Osteocyte (in vitro differentiated cells): ENCODE data around the gene PCNX1. TPM values are rescaled to one million over a fixed set of nuclear protein-coding genes. Genes with fewer than 3 reads are reported as not detected.

Experiments used
- DNase-seq: peaks from one replicate; pipeline ENCODE4 v3.0.0; 2021; ENCODE audit warnings: mixed read lengths; ENCODE audit not compliant: unreplicated experiment; ENCODE audit errors: extremely low spot score
- H3K27ac Mint-ChIP-seq: one replicate; pipeline ENCODE4 v1.8.0; 2021; ENCODE audit warnings: mild to moderate bottlenecking, mixed read lengths; ENCODE audit not compliant: unreplicated experiment
- H3K27me3 Mint-ChIP-seq: one replicate; pipeline ENCODE4 v1.8.0; 2021; ENCODE audit warnings: mixed read lengths; ENCODE audit not compliant: unreplicated experiment
- H3K36me3 Mint-ChIP-seq: one replicate; pipeline ENCODE4 v1.8.0; 2021; ENCODE audit warnings: mixed read lengths; ENCODE audit not compliant: unreplicated experiment
- H3K4me1 Mint-ChIP-seq: one replicate; pipeline ENCODE4 v1.8.0; 2021; ENCODE audit warnings: mixed read lengths; ENCODE audit not compliant: unreplicated experiment
- H3K4me3 Mint-ChIP-seq: one replicate; pipeline ENCODE4 v1.8.0; 2021; ENCODE audit warnings: mild to moderate bottlenecking, moderate library complexity, mixed read lengths; ENCODE audit not compliant: unreplicated experiment
- H3K9me3 Mint-ChIP-seq: one replicate; pipeline ENCODE4 v1.8.0; 2021; ENCODE audit warnings: mixed read lengths; ENCODE audit not compliant: unreplicated experiment
- total RNA-seq: library from RNA; stranded (reverse); gene quantifications from 2 replicates; pipeline ENCODE4 v1.2.1, GENCODE V29; 2021
- TF ChIP-seq, protein P1 (sequence below): fragments of 200-600 bp; sonication (generic); IDR thresholded peaks from 2 replicates; pipeline ENCODE4 v1.5.0; 2021; ENCODE audit warnings: antibody characterized with exemption, mild to moderate bottlenecking, moderate library complexity

PCNX1 gene
- total RNA-seq, 1 donor from 2014 or later, result 72.2 TPM

DNA sequence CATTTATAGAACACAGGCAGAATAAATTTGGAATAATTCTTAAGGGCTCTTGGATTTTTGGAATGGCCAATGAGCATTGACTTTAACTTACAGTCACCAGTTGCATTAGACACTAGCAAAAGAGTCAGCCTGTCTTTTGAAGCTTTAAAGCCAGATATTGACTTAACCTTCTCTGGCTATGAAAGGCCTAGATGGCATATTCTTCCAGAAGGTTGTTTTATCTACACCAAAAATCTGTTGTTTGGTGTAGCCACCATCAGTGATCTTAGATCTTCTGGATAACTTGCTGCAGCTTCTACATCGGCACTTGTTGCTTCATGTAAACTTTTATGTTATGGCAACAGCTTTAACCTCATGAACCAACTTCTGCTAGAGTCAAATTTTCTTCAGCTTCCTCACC, 10.4 kb downstream of the PCNX1 start:
- H3K9me3 Mint-ChIP-seq, result no peaks in the 10 kb centered on the region
- TF ChIP-seq, protein P1, sequence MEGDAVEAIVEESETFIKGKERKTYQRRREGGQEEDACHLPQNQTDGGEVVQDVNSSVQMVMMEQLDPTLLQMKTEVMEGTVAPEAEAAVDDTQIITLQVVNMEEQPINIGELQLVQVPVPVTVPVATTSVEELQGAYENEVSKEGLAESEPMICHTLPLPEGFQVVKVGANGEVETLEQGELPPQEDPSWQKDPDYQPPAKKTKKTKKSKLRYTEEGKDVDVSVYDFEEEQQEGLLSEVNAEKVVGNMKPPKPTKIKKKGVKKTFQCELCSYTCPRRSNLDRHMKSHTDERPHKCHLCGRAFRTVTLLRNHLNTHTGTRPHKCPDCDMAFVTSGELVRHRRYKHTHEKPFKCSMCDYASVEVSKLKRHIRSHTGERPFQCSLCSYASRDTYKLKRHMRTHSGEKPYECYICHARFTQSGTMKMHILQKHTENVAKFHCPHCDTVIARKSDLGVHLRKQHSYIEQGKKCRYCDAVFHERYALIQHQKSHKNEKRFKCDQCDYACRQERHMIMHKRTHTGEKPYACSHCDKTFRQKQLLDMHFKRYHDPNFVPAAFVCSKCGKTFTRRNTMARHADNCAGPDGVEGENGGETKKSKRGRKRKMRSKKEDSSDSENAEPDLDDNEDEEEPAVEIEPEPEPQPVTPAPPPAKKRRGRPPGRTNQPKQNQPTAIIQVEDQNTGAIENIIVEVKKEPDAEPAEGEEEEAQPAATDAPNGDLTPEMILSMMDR, result no peak
- H3K36me3 Mint-ChIP-seq, result peaks cover 12% of the 10 kb centered on the region
- no peak overlapping the region for H3K4me3 Mint-ChIP-seq
- H3K27ac Mint-ChIP-seq, result no peak overlapping the region
- DNase-seq, result no peak
- no peaks in the 10 kb centered on the region for H3K27me3 Mint-ChIP-seq
- peaks cover 58% of the 10 kb centered on the region for H3K4me1 Mint-ChIP-seq

DNA sequence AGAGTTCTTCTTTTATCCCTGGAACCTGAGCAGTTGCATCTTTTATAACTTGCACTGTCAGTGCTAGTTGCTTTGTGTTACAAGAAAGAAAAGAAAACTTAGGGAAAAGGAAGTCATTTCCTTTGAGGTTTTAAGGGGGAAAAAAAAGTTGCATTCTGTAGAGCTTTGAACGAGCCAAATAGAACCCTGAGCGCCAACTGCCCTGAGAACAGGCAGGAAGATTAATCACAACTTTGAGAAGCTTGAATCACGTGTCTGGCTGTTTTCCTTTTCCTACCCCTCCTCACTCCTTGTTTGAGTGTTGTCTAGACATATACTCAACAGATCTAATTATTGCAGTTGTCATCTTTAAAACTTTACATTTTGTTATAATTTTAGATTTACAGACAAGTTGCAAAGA, 12.5 kb downstream of the PCNX1 start:
- Mint-ChIP-seq H3K36me3 (peaks cover 12% of the 10 kb centered on the region), H3K4me3 (no peak overlapping the region), H3K27ac (peak overlapping the region; percentile 57), H3K9me3 (no peaks in the 10 kb centered on the region), H3K27me3 (no peaks in the 10 kb centered on the region), H3K4me1 (peaks cover 56% of the 10 kb centered on the region)
- TF ChIP-seq, protein P1, result no peak
- no peak for DNase-seq

DNA sequence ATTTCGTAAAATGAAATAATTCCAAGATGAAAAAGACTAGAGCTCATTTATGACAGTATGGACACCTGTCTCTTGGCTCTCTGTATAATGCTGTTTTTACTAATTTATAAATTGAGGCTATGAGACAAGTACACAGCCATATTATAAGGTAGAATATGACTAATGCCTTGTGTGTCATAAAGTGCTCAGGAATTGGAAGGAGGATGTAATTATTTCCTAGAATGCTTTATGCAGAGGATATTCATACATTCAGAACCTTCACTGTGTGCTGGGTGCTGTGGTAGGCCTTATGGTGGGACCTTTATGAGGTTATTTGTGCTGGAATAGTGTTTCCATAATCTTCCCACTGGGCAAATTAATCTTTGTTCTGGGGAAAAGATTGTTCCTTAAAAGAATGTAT, 13.3 kb downstream of the PCNX1 start:
- TF ChIP-seq, protein P1, result no peak
- Mint-ChIP-seq H3K27ac (peak overlapping the region; percentile 23), H3K4me3 (no peak overlapping the region), H3K9me3 (no peaks in the 10 kb centered on the region), H3K4me1 (peaks cover 55% of the 10 kb centered on the region), H3K36me3 (peaks cover 12% of the 10 kb centered on the region), H3K27me3 (no peaks in the 10 kb centered on the region)
- no peak for DNase-seq

DNA sequence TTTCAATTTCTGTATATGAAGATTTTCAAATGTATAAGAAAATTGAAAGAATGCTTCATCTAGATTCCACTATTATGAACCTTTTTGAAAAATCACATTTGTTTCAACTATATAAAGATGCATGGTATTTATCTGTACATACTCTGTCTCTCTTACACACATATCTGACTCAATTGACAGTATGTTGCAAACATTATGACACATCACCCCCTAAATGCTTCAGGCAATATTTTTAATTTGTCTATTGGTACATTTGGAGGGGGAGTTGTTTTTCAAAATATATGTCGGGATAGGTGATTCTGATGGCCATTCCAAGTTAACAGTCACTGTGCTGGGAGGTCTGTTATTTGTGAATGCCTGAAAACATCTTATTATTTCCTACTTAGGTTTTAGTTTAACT, 14.4 kb downstream of the PCNX1 start:
- TF ChIP-seq, protein P1, result no peak
- Mint-ChIP-seq H3K4me3 (no peak overlapping the region), H3K27me3 (no peaks in the 10 kb centered on the region), H3K9me3 (no peaks in the 10 kb centered on the region), H3K4me1 (peaks cover 48% of the 10 kb centered on the region), H3K36me3 (peaks cover 8% of the 10 kb centered on the region), H3K27ac (no peak overlapping the region)
- no peak for DNase-seq

DNA sequence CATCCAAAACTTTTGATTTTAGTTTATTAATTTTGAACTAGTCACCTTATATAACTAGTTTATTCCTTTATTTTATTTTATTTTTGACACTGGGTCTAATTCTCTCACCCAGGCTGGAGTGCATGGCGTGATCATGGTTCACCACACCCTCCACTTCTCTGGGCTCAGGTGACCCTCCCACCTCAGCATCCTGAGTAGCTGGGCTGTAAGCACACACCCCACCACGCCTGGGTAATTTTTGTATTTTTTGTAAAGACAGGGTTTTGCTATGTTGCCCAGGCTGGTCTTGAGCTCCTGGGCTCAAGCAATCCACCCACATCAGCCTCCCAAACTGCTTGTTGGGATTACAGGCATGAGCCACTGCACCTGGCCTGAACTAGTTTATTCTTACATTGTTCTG, 17.3 kb downstream of the PCNX1 start:
- Mint-ChIP-seq H3K9me3 (no peaks in the 10 kb centered on the region), H3K36me3 (no peaks in the 10 kb centered on the region), H3K27me3 (no peaks in the 10 kb centered on the region), H3K4me3 (no peak overlapping the region), H3K27ac (no peak overlapping the region), H3K4me1 (peaks cover 30% of the 10 kb centered on the region)
- DNase-seq, result no peak
- TF ChIP-seq, protein P1, result no peak
